OCI-LY1 (cell line): Measurements from ENCODE around the gene ELF2.
"Not testable (repeated sequence)": the region's sequence is repeated elsewhere in the genome, so short reads cannot be mapped to it uniquely, and the experiment has no call there.

Source experiments
- H2AFZ ChIP-seq: fragments of 200-600 bp; sonication (generic), shearing (Covaris generic); 2 replicates; pipeline ENCODE4 v1.6.0; 2014; ENCODE audit warnings: antibody characterized with exemption, mild to moderate bottlenecking, low read length
- H3F3A ChIP-seq: fragments of 200-600 bp; sonication (generic), shearing (Covaris generic); 2 replicates; pipeline ENCODE4 v1.6.0; 2014; ENCODE audit warnings: mild to moderate bottlenecking, antibody characterized with exemption, low read length, moderate library complexity; ENCODE audit not compliant: insufficient read depth
- H3K27ac ChIP-seq: fragments of 200-600 bp; sonication (generic); 2 replicates; pipeline ENCODE4 v1.5.1; 2014; ENCODE audit warnings: low read length, mixed run types, mild to moderate bottlenecking, low read depth; ENCODE audit not compliant: poor library complexity, severe bottlenecking
- H3K27me3 ChIP-seq: fragments of 200-600 bp; sonication (generic); 2 replicates; pipeline ENCODE4 v1.6.0; 2014; ENCODE audit warnings: antibody characterized with exemption, mild to moderate bottlenecking, low read length, moderate library complexity; ENCODE audit not compliant: insufficient read depth
- H3K36me3 ChIP-seq: fragments of 200-600 bp; sonication (generic); 2 replicates; pipeline ENCODE4 v1.6.1; 2014; ENCODE audit warnings: mild to moderate bottlenecking, antibody characterized with exemption, low read length, moderate library complexity, mixed read lengths; ENCODE audit not compliant: insufficient read depth
- H3K4me1 ChIP-seq: fragments of 200-600 bp; sonication (generic); 2 replicates; pipeline ENCODE4 v1.5.1; 2014; ENCODE audit warnings: mild to moderate bottlenecking, low read length, moderate library complexity; ENCODE audit not compliant: insufficient read depth, severe bottlenecking
- H3K4me2 ChIP-seq: fragments of 200-600 bp; sonication (generic), shearing (Covaris generic); 2 replicates; pipeline ENCODE4 v1.6.1; 2014; ENCODE audit warnings: low read length
- H3K4me3 ChIP-seq: fragments of 200-600 bp; sonication (generic); 2 replicates; pipeline ENCODE4 v1.5.1; 2014; ENCODE audit warnings: low read length, low read depth, mild to moderate bottlenecking, mixed read lengths; ENCODE audit not compliant: poor library complexity, severe bottlenecking
- H3K79me2 ChIP-seq: fragments of 200-600 bp; shearing (Covaris generic); 2 replicates; pipeline ENCODE4 v1.6.1; 2016; ENCODE audit warnings: mixed run types, low read length, mixed read lengths; ENCODE audit not compliant: insufficient read depth
- H3K9ac ChIP-seq: fragments of 200-600 bp; sonication (generic), shearing (Covaris generic); 2 replicates; pipeline ENCODE4 v1.6.1; 2014; ENCODE audit warnings: mild to moderate bottlenecking, low read length, mixed read lengths
- H3K9me2 ChIP-seq: fragments of 200-600 bp; sonication (generic), shearing (Covaris generic); 2 replicates; pipeline ENCODE4 v1.6.1; 2014; ENCODE audit warnings: low read depth, mild to moderate bottlenecking, low read length, mixed read lengths
- H3K9me3 ChIP-seq: fragments of 200-600 bp; shearing (Covaris generic); 2 replicates; pipeline ENCODE4 v1.6.1; 2014; ENCODE audit warnings: low read length, mixed read lengths
- H4K20me1 ChIP-seq: fragments of 200-600 bp; sonication (generic), shearing (Covaris generic); 2 replicates; pipeline ENCODE4 v1.6.0; 2016; ENCODE audit warnings: mild to moderate bottlenecking, low read length; ENCODE audit not compliant: insufficient read depth
- CTCF ChIP-seq: fragments of 200-600 bp; sonication (generic), shearing (Covaris generic); IDR thresholded peaks from 2 replicates; pipeline ENCODE4 v1.5.1; 2017; ENCODE audit warnings: mild to moderate bottlenecking, antibody characterized with exemption, low read length, moderate library complexity, mixed read lengths
- EZH2 ChIP-seq: fragments of 200-600 bp; sonication (generic), shearing (Covaris generic); IDR thresholded peaks from 2 replicates; pipeline ENCODE4 v1.8.0; 2017; ENCODE audit warnings: borderline replicate concordance, mixed run types, mild to moderate bottlenecking, antibody characterized with exemption, low read length, moderate library complexity, mixed read lengths

The ELF2 gene

GRCh38 chr4:139115226-139115625, 61.8 kb downstream of the ELF2 start:
- H3K9me2 ChIP-seq = no peaks in the 10 kb centered on the region
- no peaks in the 10 kb centered on the region for H3K27me3 ChIP-seq
- H4K20me1 ChIP-seq = no peaks in the 10 kb centered on the region
- H3K9ac ChIP-seq = no peak overlapping the region
- H3F3A ChIP-seq = no peaks in the 10 kb centered on the region
- no peaks in the 10 kb centered on the region for H3K9me3 ChIP-seq
- no peaks in the 10 kb centered on the region for H3K4me1 ChIP-seq
- H2AFZ ChIP-seq = no peak overlapping the region
- H3K27ac ChIP-seq = no peak overlapping the region
- TF ChIP-seq CTCF (no peak), EZH2 (no peak)
- no peaks in the 10 kb centered on the region for H3K79me2 ChIP-seq
- H3K4me2 ChIP-seq = no peak overlapping the region
- H3K36me3 ChIP-seq = peaks cover 5% of the 10 kb centered on the region; the same call in 1 of the 2 replicates
- H3K4me3 ChIP-seq = no peak overlapping the region

- H3K9me2 ChIP-seq, H3F3A ChIP-seq, H3K36me3 ChIP-seq, H3K4me1 ChIP-seq, H3K4me3 ChIP-seq, H3K27ac ChIP-seq, H2AFZ ChIP-seq, H3K27me3 ChIP-seq, H3K9ac ChIP-seq, H3K9me3 ChIP-seq, H3K4me2 ChIP-seq, H4K20me1 ChIP-seq, H3K79me2 ChIP-seq: not testable (repeated sequence)
Observed at GRCh38 chr4:139114795-139115194, 62.2 kb downstream of the ELF2 start.

- Histone ChIP-seq H3K9me2 (no peaks in the 10 kb centered on the region), H3K4me2 (no peak overlapping the region), H3K9ac (no peak overlapping the region), H3K27ac (no peak overlapping the region), H3K36me3 (peaks cover 5% of the 10 kb centered on the region; the same call in 1 of the 2 replicates), H3K9me3 (no peaks in the 10 kb centered on the region), H3K4me1 (peaks cover 4% of the 10 kb centered on the region), H3K4me3 (no peak overlapping the region), H3F3A (no peaks in the 10 kb centered on the region), H3K79me2 (no peaks in the 10 kb centered on the region), H4K20me1 (no peaks in the 10 kb centered on the region), H3K27me3 (no peaks in the 10 kb centered on the region), H2AFZ (no peak overlapping the region)
- TF ChIP-seq EZH2 (no peak), CTCF (no peak)
Observed at GRCh38 chr4:139112650-139113049, 64.4 kb downstream of the ELF2 start.

- Histone ChIP-seq H3K79me2 (no peaks in the 10 kb centered on the region), H3F3A (no peaks in the 10 kb centered on the region), H3K9me3 (no peaks in the 10 kb centered on the region), H3K27me3 (no peaks in the 10 kb centered on the region), H3K36me3 (no peaks in the 10 kb centered on the region), H3K4me3 (no peak overlapping the region), H4K20me1 (no peaks in the 10 kb centered on the region), H3K4me1 (peaks cover 4% of the 10 kb centered on the region), H2AFZ (no peak overlapping the region), H3K4me2 (no peak overlapping the region), H3K9ac (no peak overlapping the region), H3K9me2 (no peaks in the 10 kb centered on the region), H3K27ac (no peak overlapping the region)
- TF ChIP-seq EZH2 (no peak), CTCF (no peak)
Observed at GRCh38 chr4:139108567-139109128, 68.4 kb downstream of the ELF2 start.
